GM23338 (cell line): ENCODE measurements around the gene PTGR2. TPM values are rescaled to one million over a fixed set of nuclear protein-coding genes. Genes with fewer than 3 reads are reported as not detected.

Experiments
- ATAC-seq: fragments of 200-7000 bp; cut with Tn5 transposase; 3 replicates; pipeline ENCODE4 v1.9.1; 2020
- DNase-seq: peaks from one replicate; pipeline ENCODE4 v3.0.0-alpha.2; 2015; ENCODE audit warnings: low spot score
- H2AFZ ChIP-seq: fragments of 200-600 bp; sonication (generic); 2 replicates; pipeline ENCODE4 v1.8.0; 2016; ENCODE audit warnings: antibody characterized with exemption, mild to moderate bottlenecking, moderate library complexity
- H3F3A ChIP-seq: fragments of 200-600 bp; sonication (generic); replicated peaks from 2 replicates; pipeline ENCODE4 v1.8.0; 2017; ENCODE audit warnings: antibody characterized with exemption, mixed run types, low read depth
- H3K27ac ChIP-seq: fragments of 200-600 bp; sonication (generic); 2 replicates; pipeline ENCODE4 v1.6.1; 2016; ENCODE audit warnings: low read depth
- H3K27me3 ChIP-seq: fragments of 200-600 bp; sonication (generic); 2 replicates; pipeline ENCODE4 v1.8.0; 2016; ENCODE audit warnings: mild to moderate bottlenecking, mixed run types, moderate library complexity; ENCODE audit not compliant: insufficient read depth
- H3K36me3 ChIP-seq: fragments of 200-600 bp; sonication (generic); 2 replicates; pipeline ENCODE4 v1.8.0; 2016; ENCODE audit warnings: mild to moderate bottlenecking; ENCODE audit not compliant: insufficient read depth
- H3K4me1 ChIP-seq: fragments of 200-600 bp; sonication (generic); 2 replicates; pipeline ENCODE4 v1.8.0; 2016; ENCODE audit warnings: mild to moderate bottlenecking, moderate library complexity; ENCODE audit not compliant: insufficient read depth
- H3K4me2 ChIP-seq: fragments of 200-600 bp; sonication (generic); 2 replicates; pipeline ENCODE4 v1.7.1; 2017; ENCODE audit warnings: mixed run types
- H3K4me3 ChIP-seq: fragments of 200-600 bp; sonication (generic); 2 replicates; pipeline ENCODE4 v1.6.1; 2016; ENCODE audit warnings: mixed run types
- H3K79me2 ChIP-seq: fragments of 200-600 bp; sonication (generic); replicated peaks from 2 replicates; pipeline ENCODE4 v1.8.0; 2017; ENCODE audit warnings: mild to moderate bottlenecking; ENCODE audit not compliant: insufficient read depth
- H3K9me2 ChIP-seq: fragments of 200-600 bp; sonication (generic); 2 replicates; pipeline ENCODE4 v1.8.0; 2017; ENCODE audit not compliant: insufficient read depth
- H4K20me1 ChIP-seq: fragments of 200-600 bp; sonication (generic); replicated peaks from 2 replicates; pipeline ENCODE4 v1.8.0; 2017; ENCODE audit warnings: mild to moderate bottlenecking; ENCODE audit not compliant: insufficient read depth
- H3K27ac Mint-ChIP-seq: 2 replicates; pipeline ENCODE4 v1.8.0; 2020; ENCODE audit warnings: inconsistent platforms, mild to moderate bottlenecking, moderate library complexity, mixed read lengths
- H3K27me3 Mint-ChIP-seq: 3 replicates; pipeline ENCODE4 v1.8.0; 2022; ENCODE audit warnings: low read depth, mild to moderate bottlenecking, moderate library complexity, mixed read lengths, inconsistent platforms; ENCODE audit not compliant: insufficient read depth, poor library complexity
- H3K36me3 Mint-ChIP-seq: 3 replicates; pipeline ENCODE4 v1.8.0; 2021; ENCODE audit warnings: low read depth, mild to moderate bottlenecking, inconsistent platforms, moderate library complexity, mixed read lengths
- H3K4me1 Mint-ChIP-seq: 3 replicates; pipeline ENCODE4 v1.8.0; 2020; ENCODE audit warnings: mild to moderate bottlenecking, inconsistent platforms, mixed read lengths
- H3K4me3 Mint-ChIP-seq: 3 replicates; pipeline ENCODE4 v1.8.0; 2021; ENCODE audit warnings: moderate library complexity, mild to moderate bottlenecking, inconsistent platforms, mixed read lengths
- H3K9me3 Mint-ChIP-seq: 3 replicates; pipeline ENCODE4 v1.8.0; 2020; ENCODE audit warnings: moderate library complexity, mild to moderate bottlenecking, inconsistent platforms, mixed read lengths
- EZH2 ChIP-seq: fragments of 200-600 bp; sonication (generic); IDR thresholded peaks from one replicate; pipeline ENCODE4 v1.8.0; 2017; ENCODE audit warnings: antibody characterized with exemption, mild to moderate bottlenecking, low read depth; ENCODE audit not compliant: unreplicated experiment
- ZNF114 ChIP-seq: fragments of 250-450 bp; sonication (Bioruptor Pico); IDR thresholded peaks from 2 replicates; pipeline ENCODE4 v1.5.0; 2020; ENCODE audit warnings: mild to moderate bottlenecking, moderate library complexity
- polyA plus RNA-seq: library from polyadenylated mRNA; unstranded; fragments of >200 nt; fragmentation: Nextera tagmentation; extraction: Ambion mirVana; gene quantifications from 2 replicates; pipeline ENCODE4 v1.2.1, GENCODE V29; 2016
- total RNA-seq: library from RNA; depleted of rRNA; stranded (reverse); fragments of >200 nt; shearing (Covaris generic); gene quantifications from 2 replicates; pipeline ENCODE4 v1.2.3, GENCODE V29; 2014
- TF ChIP-seq, protein P1 (sequence below): fragments of 250-450 bp; sonication (Bioruptor Pico); IDR thresholded peaks from 2 replicates; pipeline ENCODE4 v1.5.0; 2020; ENCODE audit warnings: mild to moderate bottlenecking, moderate library complexity
- TF ChIP-seq, protein P2 (sequence below), 2 experiments: fragments of 200-600 bp in 1 of 2; sonication (generic) in 1 of 2; conservative IDR thresholded peaks; 2 replicates each; pipeline versions ENCODE4 v1.5.1 to v1.6.1; 2016 to 2017; ENCODE audit warnings: antibody characterized with exemption in 2 of 2, low read depth in 2 of 2, mild to moderate bottlenecking in 2 of 2, moderate library complexity in 1 of 2

The PTGR2 gene
- total and polyA plus RNA-seq, 2 experiments from 2014 or later = 20.0 to 25.4 TPM

GRCh38 chr14:73861073-73861472 lies 9.4 kb downstream of the PTGR2 start:
- Mint-ChIP-seq H3K36me3 (peaks cover 26% of the 10 kb centered on the region; the same call in 2 of the 3 replicates), H3K27ac (no peak overlapping the region), H3K4me3 (no peak overlapping the region), H3K9me3 (no peaks in the 10 kb centered on the region), H3K27me3 (peaks cover 2% of the 10 kb centered on the region), H3K4me1 (no peaks in the 10 kb centered on the region)
- Histone ChIP-seq H3K27ac (no peak overlapping the region), H3K27me3 (no peaks in the 10 kb centered on the region), H2AFZ (no peak overlapping the region), H3K36me3 (peaks cover 19% of the 10 kb centered on the region; the same call in 1 of the 2 replicates), H4K20me1 (no peaks in the 10 kb centered on the region; the same call in none of the 2 replicates), H3K4me1 (no peaks in the 10 kb centered on the region), H3F3A (no peaks in the 10 kb centered on the region), H3K4me2 (no peak overlapping the region), H3K9me2 (no peaks in the 10 kb centered on the region), H3K79me2 (no peaks in the 10 kb centered on the region), H3K4me3 (no peak overlapping the region)
- TF ChIP-seq, protein P1, sequence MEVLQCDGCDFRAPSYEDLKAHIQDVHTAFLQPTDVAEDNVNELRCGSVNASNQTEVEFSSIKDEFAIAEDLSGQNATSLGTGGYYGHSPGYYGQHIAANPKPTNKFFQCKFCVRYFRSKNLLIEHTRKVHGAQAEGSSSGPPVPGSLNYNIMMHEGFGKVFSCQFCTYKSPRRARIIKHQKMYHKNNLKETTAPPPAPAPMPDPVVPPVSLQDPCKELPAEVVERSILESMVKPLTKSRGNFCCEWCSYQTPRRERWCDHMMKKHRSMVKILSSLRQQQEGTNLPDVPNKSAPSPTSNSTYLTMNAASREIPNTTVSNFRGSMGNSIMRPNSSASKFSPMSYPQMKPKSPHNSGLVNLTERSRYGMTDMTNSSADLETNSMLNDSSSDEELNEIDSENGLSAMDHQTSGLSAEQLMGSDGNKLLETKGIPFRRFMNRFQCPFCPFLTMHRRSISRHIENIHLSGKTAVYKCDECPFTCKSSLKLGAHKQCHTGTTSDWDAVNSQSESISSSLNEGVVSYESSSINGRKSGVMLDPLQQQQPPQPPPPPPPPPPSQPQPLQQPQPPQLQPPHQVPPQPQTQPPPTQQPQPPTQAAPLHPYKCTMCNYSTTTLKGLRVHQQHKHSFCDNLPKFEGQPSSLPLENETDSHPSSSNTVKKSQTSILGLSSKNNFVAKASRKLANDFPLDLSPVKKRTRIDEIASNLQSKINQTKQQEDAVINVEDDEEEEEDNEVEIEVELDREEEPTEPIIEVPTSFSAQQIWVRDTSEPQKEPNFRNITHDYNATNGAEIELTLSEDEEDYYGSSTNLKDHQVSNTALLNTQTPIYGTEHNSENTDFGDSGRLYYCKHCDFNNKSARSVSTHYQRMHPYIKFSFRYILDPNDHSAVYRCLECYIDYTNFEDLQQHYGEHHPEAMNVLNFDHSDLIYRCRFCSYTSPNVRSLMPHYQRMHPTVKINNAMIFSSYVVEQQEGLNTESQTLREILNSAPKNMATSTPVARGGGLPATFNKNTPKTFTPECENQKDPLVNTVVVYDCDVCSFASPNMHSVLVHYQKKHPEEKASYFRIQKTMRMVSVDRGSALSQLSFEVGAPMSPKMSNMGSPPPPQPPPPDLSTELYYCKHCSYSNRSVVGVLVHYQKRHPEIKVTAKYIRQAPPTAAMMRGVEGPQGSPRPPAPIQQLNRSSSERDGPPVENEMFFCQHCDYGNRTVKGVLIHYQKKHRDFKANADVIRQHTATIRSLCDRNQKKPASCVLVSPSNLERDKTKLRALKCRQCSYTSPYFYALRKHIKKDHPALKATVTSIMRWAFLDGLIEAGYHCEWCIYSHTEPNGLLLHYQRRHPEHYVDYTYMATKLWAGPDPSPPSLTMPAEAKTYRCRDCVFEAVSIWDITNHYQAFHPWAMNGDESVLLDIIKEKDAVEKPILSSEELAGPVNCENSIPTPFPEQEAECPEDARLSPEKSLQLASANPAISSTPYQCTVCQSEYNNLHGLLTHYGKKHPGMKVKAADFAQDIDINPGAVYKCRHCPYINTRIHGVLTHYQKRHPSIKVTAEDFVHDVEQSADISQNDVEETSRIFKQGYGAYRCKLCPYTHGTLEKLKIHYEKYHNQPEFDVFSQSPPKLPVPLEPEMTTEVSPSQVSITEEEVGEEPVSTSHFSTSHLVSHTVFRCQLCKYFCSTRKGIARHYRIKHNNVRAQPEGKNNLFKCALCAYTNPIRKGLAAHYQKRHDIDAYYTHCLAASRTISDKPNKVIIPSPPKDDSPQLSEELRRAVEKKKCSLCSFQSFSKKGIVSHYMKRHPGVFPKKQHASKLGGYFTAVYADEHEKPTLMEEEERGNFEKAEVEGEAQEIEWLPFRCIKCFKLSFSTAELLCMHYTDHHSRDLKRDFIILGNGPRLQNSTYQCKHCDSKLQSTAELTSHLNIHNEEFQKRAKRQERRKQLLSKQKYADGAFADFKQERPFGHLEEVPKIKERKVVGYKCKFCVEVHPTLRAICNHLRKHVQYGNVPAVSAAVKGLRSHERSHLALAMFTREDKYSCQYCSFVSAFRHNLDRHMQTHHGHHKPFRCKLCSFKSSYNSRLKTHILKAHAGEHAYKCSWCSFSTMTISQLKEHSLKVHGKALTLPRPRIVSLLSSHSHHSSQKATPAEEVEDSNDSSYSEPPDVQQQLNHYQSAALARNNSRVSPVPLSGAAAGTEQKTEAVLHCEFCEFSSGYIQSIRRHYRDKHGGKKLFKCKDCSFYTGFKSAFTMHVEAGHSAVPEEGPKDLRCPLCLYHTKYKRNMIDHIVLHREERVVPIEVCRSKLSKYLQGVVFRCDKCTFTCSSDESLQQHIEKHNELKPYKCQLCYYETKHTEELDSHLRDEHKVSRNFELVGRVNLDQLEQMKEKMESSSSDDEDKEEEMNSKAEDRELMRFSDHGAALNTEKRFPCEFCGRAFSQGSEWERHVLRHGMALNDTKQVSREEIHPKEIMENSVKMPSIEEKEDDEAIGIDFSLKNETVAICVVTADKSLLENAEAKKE = no peak
- TF ChIP-seq EZH2 = no peak
- TF ChIP-seq, protein P2, sequence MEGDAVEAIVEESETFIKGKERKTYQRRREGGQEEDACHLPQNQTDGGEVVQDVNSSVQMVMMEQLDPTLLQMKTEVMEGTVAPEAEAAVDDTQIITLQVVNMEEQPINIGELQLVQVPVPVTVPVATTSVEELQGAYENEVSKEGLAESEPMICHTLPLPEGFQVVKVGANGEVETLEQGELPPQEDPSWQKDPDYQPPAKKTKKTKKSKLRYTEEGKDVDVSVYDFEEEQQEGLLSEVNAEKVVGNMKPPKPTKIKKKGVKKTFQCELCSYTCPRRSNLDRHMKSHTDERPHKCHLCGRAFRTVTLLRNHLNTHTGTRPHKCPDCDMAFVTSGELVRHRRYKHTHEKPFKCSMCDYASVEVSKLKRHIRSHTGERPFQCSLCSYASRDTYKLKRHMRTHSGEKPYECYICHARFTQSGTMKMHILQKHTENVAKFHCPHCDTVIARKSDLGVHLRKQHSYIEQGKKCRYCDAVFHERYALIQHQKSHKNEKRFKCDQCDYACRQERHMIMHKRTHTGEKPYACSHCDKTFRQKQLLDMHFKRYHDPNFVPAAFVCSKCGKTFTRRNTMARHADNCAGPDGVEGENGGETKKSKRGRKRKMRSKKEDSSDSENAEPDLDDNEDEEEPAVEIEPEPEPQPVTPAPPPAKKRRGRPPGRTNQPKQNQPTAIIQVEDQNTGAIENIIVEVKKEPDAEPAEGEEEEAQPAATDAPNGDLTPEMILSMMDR (conservative IDR thresholded peaks at IDR 0.05; ENCODE audit: low read depth in 2 of 2) = no peak
- no peak for TF ChIP-seq ZNF114
- ATAC-seq = no peak
- DNase-seq = no peak
